WERI-Rb-1 (cell line): ENCODE results near the gene TECPR2.
A peak's percentile ranks its signal among the peaks of the same experiment; 100 is the strongest.
"Not testable (repeated sequence)": the region's sequence is repeated elsewhere in the genome, so short reads cannot be mapped to it uniquely, and the experiment has no call there.

Source experiments
- DNase-seq: peaks from one replicate; pipeline ENCODE4 v3.0.0-alpha.2; 2020
- H3K27ac ChIP-seq: fragments of 250-450 bp; sonication (Bioruptor Pico); 2 replicates; pipeline ENCODE4 v1.5.1; 2020; ENCODE audit warnings: mild to moderate bottlenecking, moderate library complexity
- H3K27me3 ChIP-seq: fragments of 250-450 bp; sonication (Bioruptor Pico); 2 replicates; pipeline ENCODE4 v1.5.1; 2021; ENCODE audit warnings: mild to moderate bottlenecking, low read depth, moderate library complexity; ENCODE audit not compliant: insufficient read depth, severe bottlenecking
- H3K36me3 ChIP-seq: fragments of 250-450 bp; sonication (Bioruptor Pico); 2 replicates; pipeline ENCODE4 v1.5.1; 2020; ENCODE audit warnings: mild to moderate bottlenecking, moderate library complexity
- H3K4me3 ChIP-seq: 2 replicates; pipeline ENCODE4 v1.5.1; 2011; ENCODE audit warnings: low read depth, mild to moderate bottlenecking, control low read depth, low read length
- H3K9me3 ChIP-seq: fragments of 250-450 bp; sonication (Bioruptor Pico); 2 replicates; pipeline ENCODE4 v1.5.1; 2021; ENCODE audit warnings: mild to moderate bottlenecking, moderate library complexity; ENCODE audit not compliant: severe bottlenecking
- TF ChIP-seq, protein P1 (sequence below): IDR thresholded peaks from 2 replicates; pipeline ENCODE4 v1.5.1; 2011; ENCODE audit warnings: low read depth, mild to moderate bottlenecking, control low read depth, inconsistent platforms, low read length

The TECPR2 gene

GRCh38 chr14:102539544-102540314, 177.0 kb downstream of the TECPR2 start:
- H3K36me3 ChIP-seq = no peaks in the 10 kb centered on the region
- H3K4me3 ChIP-seq = no peak overlapping the region
- TF ChIP-seq, protein P1, sequence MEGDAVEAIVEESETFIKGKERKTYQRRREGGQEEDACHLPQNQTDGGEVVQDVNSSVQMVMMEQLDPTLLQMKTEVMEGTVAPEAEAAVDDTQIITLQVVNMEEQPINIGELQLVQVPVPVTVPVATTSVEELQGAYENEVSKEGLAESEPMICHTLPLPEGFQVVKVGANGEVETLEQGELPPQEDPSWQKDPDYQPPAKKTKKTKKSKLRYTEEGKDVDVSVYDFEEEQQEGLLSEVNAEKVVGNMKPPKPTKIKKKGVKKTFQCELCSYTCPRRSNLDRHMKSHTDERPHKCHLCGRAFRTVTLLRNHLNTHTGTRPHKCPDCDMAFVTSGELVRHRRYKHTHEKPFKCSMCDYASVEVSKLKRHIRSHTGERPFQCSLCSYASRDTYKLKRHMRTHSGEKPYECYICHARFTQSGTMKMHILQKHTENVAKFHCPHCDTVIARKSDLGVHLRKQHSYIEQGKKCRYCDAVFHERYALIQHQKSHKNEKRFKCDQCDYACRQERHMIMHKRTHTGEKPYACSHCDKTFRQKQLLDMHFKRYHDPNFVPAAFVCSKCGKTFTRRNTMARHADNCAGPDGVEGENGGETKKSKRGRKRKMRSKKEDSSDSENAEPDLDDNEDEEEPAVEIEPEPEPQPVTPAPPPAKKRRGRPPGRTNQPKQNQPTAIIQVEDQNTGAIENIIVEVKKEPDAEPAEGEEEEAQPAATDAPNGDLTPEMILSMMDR = no peak
- H3K9me3 ChIP-seq = no peaks in the 10 kb centered on the region
- H3K27ac ChIP-seq = peak overlapping the region; percentile 27; the same call in 1 of the 2 replicates
- H3K27me3 ChIP-seq = no peaks in the 10 kb centered on the region
- no peak for DNase-seq

DNA sequence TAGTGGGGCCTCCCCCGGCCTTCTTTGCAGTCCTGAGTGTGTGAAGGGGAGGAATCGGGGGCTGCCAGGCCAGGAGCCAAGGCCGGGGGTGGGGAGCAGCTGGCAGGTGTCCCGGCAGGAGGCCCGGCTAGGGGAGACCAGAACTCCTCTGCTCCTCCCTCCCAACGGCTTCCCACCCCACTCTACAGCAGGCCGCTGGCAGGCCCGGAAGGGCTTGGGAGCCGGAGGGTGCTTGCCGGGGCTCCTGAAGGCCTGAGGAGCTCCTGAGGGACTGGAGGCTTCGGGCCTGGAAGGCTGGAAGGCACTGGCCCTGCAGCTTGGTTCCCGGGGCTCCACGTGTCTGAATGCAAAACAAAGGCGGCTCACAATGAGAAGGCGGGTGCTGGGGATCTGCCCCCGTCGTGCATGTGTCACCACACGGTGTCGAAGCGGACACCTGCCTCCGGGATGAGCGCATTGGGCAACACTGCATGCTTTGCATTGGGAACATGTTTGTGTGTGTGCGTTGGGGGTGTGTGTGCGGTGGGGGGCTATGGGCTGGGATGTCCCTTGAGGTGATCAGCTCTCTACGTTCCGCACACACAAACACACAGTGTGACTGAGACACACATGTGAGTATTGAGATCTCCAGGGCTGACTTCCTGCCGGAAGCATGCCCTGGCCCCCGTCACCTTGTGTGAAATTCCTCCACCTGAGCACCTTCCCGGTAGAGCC, 177.7 kb downstream of the TECPR2 start:
- no peaks in the 10 kb centered on the region for H3K9me3 ChIP-seq
- TF ChIP-seq, protein P1 = no peak
- H3K27me3 ChIP-seq = no peaks in the 10 kb centered on the region
- H3K4me3 ChIP-seq = no peak overlapping the region
- no peaks in the 10 kb centered on the region for H3K36me3 ChIP-seq
- DNase-seq = no peak
- peak overlapping the region; percentile 27; the same call in 1 of the 2 replicates for H3K27ac ChIP-seq

DNA sequence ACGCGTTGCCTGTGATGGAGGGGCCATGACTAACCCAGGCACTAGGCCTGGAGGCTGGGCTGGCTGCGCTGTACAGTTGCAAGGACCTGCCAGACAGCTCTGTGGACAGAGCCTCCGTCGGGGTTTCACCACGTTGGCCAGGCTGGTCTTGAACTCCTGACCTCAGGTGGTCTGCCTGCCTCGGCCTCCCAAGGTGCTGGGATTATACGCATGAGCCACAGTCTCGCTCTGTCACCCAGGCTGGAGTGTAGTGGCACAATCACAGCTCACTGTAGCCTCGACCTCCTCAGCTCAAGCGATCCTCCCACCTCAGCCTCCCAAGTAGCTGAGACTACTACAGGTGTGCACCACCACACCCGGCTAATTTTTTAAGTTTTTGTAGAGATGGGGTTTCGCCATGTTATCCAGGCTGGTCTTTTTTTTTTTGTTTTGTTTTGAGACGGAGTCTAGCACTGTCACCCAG, 178.3 kb downstream of the TECPR2 start:
- not testable (repeated sequence) for H3K9me3 ChIP-seq, H3K36me3 ChIP-seq, H3K27ac ChIP-seq, H3K4me3 ChIP-seq, DNase-seq, H3K27me3 ChIP-seq

DNA sequence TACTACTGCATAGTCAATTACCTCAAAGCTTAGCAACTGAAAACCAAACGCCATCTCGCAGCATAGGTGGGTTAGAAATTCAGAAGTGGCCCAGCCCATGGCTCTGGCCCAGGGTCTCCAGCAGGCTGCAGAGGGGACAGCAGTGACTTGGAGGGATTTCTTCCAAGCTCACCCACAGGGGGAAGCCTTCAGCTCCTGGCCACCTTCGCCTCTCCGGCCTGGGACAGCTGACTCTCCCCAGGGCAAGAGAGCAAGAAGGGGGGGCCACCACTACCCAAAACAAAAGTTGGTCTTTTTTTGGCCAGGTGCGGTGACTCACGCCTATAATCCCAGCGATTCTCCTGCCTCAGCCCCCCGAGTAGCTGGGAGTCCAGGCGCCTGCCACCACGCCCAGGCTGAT, 179.0 kb downstream of the TECPR2 start:
- no peaks in the 10 kb centered on the region for H3K36me3 ChIP-seq

DNA sequence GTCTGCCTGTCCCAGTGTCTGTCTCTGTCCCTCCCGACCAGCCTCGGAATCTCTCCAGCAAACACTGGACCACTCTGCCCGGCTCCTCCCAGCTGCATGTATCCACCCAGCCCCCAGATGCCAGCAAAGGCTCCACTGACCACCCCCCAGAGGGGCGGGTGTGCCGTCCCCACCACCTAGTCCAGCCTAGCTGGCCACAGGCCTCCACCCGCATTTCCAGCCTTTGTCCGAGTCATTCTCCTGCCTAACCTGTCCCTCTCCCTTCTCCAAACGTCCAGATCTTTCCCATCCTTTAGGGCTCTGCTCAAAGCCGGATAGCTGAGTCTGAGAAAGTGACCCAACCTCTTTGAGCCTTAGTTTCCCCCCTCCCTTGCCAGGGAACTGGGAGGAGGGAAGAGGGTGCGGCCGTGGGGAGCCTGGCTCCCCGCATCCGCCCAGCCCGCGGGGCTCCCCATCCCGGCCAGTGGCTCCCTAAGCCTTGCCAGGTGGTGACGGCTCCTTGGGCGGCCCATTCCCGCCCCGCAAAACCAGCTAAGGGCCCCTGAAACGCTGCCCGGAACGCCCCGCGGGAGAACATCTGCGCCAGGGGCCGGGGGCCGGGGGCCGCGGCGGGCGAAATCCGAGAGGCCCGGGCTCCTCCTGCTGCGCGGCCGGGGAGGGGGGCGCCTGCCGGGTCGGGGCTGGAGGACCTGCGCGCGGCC, 181.5 kb downstream of the TECPR2 start:
- H3K27ac ChIP-seq = peak overlapping the region; percentile 98
- peak overlapping the region; percentile 69 for H3K4me3 ChIP-seq
- no peaks in the 10 kb centered on the region for H3K27me3 ChIP-seq
- no peaks in the 10 kb centered on the region for H3K36me3 ChIP-seq
- TF ChIP-seq, protein P1 = no peak
- peak; percentile 29 for DNase-seq
- H3K9me3 ChIP-seq = peaks cover 3% of the 10 kb centered on the region

More for the DNA sequence above, 179.0 kb downstream of the TECPR2 start:
- TF ChIP-seq, protein P1 = peak; percentile 26; the same call in 1 of the 2 replicates
- Histone ChIP-seq H3K27me3 (no peaks in the 10 kb centered on the region), H3K27ac (no peak overlapping the region), H3K4me3 (no peak overlapping the region), H3K9me3 (no peaks in the 10 kb centered on the region)
- DNase-seq = no peak
